ENCODE measurements around the gene ANO7. TPM values are rescaled to one million over a fixed set of nuclear protein-coding genes. Genes with fewer than 3 reads are reported as not detected.
A peak's percentile ranks its signal among the peaks of the same experiment; 100 is the strongest.

The ANO7 gene
- total and polyA plus RNA-seq, 2 of the 13 experiments (the other 11 are each of a cell fraction or from before 2014, with no cell fraction given): 4.1 to 4.9 TPM

GRCh38 chr2:241269707-241270520 is 81.4 kb downstream of the ANO7 start (continued):
- TF ChIP-seq KDM2A (CRISPR knock-in tag; IDR thresholded peaks at IDR 0.05; ENCODE audit: borderline replicate concordance, low read depth) (0 out of 2 replicates have a peak, but pooled peaks have one; percentile 21), HNRNPLL (IDR thresholded peaks at IDR 0.05; ENCODE audit: low read depth, low read length, poor library complexity, severe bottlenecking) (no peak), ZNF644 (CRISPR knock-in tag; IDR thresholded peaks at IDR 0.05; ENCODE audit: low read depth) (no peak), EEA1 (CRISPR knock-in tag; IDR thresholded peaks at IDR 0.05; ENCODE audit: borderline replicate concordance) (no peak), HOXA3 (CRISPR knock-in tag; IDR thresholded peaks at IDR 0.05) (0 out of 2 replicates have a peak, but pooled peaks have one; percentile 17), NFYB (CRISPR knock-in tag; IDR thresholded peaks at IDR 0.05) (no peak), LCORL (IDR thresholded peaks at IDR 0.05) (no peak), LCORL (CRISPR knock-in tag; IDR thresholded peaks at IDR 0.05) (no peak), ZBTB38 (CRISPR knock-in tag; IDR thresholded peaks at IDR 0.05) (peak; percentile 68), KMT2A (CRISPR knock-in tag; IDR thresholded peaks at IDR 0.05) (no peak), ZNF772 (CRISPR knock-in tag; IDR thresholded peaks at IDR 0.05) (no peak), AKAP8 (CRISPR knock-in tag; IDR thresholded peaks at IDR 0.05) (peak; percentile 23; the same call in 1 of the 2 replicates), RBM22 (optimal IDR thresholded peaks at IDR 0.05; ENCODE audit: low read length) (peak; percentile 73), ZNF687 (CRISPR knock-in tag; IDR thresholded peaks at IDR 0.05) (peak; percentile 24), ATF3 (CRISPR knock-in tag; IDR thresholded peaks at IDR 0.05) (no peak)
- TF ChIP-seq, protein P1, sequence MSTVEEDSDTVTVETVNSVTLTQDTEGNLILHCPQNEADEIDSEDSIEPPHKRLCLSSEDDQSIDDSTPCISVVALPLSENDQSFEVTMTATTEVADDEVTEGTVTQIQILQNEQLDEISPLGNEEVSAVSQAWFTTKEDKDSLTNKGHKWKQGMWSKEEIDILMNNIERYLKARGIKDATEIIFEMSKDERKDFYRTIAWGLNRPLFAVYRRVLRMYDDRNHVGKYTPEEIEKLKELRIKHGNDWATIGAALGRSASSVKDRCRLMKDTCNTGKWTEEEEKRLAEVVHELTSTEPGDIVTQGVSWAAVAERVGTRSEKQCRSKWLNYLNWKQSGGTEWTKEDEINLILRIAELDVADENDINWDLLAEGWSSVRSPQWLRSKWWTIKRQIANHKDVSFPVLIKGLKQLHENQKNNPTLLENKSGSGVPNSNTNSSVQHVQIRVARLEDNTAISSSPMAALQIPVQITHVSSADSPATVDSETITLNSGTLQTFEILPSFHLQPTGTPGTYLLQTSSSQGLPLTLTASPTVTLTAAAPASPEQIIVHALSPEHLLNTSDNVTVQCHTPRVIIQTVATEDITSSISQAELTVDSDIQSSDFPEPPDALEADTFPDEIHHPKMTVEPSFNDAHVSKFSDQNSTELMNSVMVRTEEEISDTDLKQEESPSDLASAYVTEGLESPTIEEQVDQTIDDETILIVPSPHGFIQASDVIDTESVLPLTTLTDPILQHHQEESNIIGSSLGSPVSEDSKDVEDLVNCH (CRISPR knock-in tag; IDR thresholded peaks at IDR 0.05): no peak
